ENCODE data around the gene SAMD5.

- TF ChIP-seq EZH2 (IDR thresholded peaks at IDR 0.05; ENCODE audit: borderline replicate concordance) (no peak), CTCF (IDR thresholded peaks at IDR 0.05; ENCODE audit: poor library complexity) (peak; percentile 13), EZH2phosphoT487 (IDR thresholded peaks at IDR 0.05; ENCODE audit: low read depth, severe bottlenecking, unreplicated experiment) (no peak)
These were observed 547 bp downstream of the SAMD5 start for GRCh38 chr6:147508866-147509608.

Data from hepatocyte (in vitro differentiated cells).